Stimulated activated CD8-positive, alpha-beta memory T cell treated with anti-CD3 and anti-CD28 coated beads, Interleukin-7, amount 100 ng/mL, for 48 hours (primary cell): ENCODE measurements around the gene MYCN.
"Not testable (repeated sequence)": the region's sequence is repeated elsewhere in the genome, so short reads cannot be mapped to it uniquely, and the experiment has no call there.

ENCODE experiments used
- DNase-seq, 2 donors: peaks; one replicate each; pipeline ENCODE4 v3.0.0-alpha.2; 2020; ENCODE audit warnings: low read depth in 1 of 2; ENCODE audit errors: extremely low read depth in 1 of 2

Gene MYCN

DNA sequence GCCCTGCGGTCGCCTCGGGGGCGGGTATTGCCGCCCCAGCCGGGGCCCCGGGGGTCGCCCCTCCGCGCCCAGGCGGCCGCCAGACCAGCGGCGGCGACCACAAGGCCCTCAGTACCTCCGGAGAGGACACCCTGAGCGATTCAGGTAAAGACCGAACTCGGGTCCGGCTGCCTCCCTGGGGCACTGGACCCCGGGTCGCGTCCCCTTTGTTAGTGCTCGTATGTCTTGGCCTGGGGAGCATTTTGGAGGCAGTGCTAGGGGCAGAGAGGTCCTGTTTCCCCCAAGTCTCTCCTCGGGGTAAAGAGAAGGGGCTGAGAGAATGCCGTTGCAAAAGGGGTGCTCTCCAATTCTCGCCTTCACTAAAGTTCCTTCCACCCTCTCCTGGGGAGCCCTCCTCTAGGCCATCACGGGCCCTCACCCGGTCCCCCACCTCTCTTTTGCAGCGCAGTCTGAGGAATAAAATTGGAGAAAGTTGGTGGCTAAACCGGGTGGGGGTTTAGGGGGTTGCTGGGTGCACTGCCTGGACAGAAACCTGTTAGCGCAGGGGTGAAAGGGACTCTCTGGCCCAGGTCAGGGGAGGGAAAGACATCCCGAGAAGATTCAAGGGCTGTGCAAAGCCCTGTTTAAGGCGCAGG is 2.5 kb downstream of the MYCN start:
- no peak for DNase-seq

DNA sequence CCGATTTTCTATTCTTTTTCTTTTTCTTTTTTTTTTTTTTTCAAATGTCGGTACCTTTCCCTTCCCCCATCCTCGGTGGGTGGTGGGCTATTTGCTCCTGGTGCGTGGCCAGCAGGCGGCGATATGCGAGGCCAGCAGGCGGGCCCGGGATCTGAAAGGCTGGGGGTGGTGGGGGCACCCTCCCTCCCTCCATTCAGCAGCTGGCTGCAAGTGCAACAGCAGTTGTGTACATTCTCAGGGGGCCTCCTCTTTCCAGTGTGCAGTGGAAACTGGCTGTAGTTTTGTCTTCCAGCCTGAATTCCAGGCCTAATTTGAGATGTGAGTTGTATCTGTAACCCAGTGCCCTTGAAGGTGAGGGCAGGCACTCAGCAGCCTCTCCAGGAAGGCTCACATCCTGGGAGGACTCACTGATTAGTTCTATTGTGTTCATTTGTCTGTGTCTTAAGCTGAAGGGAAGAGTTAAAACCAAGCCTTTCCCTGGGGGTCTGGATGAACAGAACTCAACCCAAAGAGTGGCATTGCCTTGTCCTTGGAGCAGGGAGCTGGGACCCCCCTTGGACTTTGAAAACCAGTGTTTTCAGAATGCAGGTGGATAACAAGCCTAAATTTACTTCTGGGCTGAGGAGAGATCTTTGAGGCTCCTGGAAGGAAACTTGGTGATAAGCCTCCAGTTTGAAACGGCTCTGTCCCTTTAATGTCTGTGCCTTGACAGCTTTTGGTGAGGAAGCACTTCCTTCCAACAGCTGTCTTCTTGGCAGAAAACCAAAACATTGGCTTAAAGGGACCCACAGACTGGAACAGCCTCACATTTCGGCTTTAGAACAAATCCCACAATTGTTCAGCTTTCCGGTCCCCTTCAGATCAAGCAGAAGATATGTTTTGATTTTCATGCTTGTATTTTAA is 3.3 kb downstream of the MYCN start:
- DNase-seq: no peak

DNA sequence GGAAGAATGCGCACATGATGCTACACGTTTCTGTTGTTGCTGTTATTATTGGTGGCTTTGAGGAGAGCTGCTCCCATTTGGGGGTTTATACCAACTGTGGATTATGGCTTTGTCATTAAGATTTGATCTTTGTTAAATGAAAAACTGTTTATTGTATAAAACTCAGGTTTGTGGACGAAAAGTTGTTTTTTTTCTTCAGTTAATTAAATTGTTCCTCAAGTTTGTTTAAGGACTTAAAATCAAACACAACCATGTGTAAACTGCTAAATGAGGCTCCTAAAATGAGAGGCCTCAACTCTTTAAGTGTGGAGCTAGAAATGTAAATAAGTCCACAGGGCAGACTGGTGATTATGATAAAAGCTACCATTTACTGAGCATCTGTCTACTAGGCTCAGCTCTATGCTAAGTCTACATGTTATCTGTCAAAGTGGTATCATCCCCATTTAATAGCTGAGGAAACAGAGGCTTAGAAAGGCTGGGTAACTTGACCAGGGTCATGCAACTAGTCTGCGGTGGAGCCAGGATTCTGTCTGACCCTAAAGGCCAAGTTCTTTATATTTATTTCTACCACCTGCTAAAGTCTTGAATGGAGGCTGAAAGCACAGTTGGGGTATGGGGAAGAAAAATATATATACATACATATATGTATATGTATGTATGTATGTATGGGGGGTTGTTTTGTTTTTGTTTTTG is 4.1 kb downstream of the MYCN start:
- no peak for DNase-seq

DNA sequence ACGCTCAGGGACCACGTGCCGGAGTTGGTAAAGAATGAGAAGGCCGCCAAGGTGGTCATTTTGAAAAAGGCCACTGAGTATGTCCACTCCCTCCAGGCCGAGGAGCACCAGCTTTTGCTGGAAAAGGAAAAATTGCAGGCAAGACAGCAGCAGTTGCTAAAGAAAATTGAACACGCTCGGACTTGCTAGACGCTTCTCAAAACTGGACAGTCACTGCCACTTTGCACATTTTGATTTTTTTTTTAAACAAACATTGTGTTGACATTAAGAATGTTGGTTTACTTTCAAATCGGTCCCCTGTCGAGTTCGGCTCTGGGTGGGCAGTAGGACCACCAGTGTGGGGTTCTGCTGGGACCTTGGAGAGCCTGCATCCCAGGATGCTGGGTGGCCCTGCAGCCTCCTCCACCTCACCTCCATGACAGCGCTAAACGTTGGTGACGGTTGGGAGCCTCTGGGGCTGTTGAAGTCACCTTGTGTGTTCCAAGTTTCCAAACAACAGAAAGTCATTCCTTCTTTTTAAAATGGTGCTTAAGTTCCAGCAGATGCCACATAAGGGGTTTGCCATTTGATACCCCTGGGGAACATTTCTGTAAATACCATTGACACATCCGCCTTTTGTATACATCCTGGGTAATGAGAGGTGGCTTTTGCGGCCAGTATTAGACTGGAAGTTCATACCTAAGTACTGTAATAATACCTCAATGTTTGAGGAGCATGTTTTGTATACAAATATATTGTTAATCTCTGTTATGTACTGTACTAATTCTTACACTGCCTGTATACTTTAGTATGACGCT is 5.8 kb downstream of the MYCN start:
- DNase-seq: no peak

DNA sequence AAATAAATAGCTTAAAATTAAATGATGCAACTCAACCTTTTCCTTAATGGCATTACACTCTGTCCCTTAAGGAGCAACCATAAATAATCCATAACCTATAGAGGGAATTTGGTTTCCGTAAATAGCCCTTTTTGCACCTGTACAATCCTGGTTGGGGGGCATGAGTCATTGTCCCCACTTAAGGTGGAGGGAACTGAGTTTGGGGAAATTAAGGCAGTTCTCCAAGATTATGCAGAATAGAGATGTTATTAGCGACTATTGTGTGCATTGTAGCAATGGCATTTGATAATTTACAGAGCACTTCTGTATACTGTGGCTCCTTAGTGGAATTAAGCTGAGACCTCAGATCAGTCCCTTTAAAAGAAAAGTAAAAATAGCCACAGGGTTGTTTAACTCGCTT is 6.6 kb downstream of the MYCN start:
- DNase-seq: no peak

DNA sequence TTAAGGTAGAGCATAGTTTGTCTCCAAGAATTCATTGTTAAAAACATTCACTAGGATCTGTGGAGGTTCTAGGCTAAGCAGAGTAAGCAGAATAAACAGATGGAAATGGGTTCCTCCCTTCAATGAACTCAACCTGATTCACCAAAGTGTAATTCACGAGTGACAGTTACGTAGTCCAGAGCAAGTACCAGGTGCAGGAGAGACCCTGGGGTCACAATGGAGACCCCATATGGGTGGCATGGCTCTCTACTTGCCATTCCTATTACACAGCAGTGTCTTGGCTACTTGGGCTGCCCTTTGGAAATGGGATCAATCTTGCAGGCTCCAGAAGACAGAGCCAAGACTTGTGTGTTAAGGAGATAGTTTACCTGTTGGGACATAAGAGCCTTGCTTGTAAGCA is 7.1 kb downstream of the MYCN start:
- DNase-seq: no peak

DNA sequence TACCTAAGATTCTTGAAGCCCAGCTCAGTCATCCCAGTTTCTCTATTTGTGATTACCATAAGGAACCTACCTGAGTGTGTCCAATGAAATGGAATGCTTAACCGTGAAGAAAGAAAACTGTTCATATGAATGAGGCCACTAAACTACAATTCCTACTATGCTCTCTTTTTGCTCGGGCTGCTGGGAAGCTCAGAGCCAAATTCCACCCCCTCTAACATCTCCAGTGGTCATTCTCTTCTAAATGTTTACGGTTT is 8.3 kb downstream of the MYCN start:
- no peak for DNase-seq

DNA sequence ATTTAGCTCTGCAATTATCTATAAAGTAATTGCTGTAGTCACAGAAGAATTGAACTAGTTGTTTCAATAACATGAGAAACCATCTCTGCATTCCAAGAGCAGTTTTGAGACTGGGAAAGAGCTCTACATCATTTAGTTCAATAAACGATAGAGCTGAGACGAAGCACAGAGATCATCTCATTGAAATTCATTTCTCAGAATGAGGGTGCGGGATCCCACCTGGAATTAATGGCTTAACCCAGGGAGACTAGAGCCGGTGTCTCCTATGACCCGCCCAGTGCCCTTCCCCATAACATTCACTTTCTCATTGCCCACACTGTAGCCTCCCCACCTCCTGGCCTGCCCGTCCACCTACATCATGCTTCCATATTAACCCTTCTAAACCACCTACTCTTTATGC is 8.8 kb downstream of the MYCN start:
- no peak for DNase-seq

DNA sequence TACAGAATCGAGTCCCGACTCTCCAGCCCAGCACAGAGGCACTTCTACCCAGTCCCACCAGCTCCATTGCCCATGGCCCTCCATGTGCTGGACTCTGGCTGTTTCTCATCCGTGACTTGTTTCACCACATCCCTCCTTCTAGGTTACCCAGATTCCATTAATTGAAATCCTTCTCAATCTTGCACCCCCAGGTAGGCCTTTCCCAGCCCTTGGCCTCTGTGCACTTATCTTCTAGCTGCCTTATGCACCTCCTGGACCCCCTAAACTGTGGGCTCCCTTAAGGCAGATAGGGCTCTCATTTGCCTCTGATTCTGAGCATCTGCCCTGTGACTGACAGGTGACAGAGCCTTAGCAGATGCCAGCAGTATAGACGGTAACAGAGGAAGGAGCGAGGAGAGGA is 9.2 kb downstream of the MYCN start:
- no peak for DNase-seq

DNA sequence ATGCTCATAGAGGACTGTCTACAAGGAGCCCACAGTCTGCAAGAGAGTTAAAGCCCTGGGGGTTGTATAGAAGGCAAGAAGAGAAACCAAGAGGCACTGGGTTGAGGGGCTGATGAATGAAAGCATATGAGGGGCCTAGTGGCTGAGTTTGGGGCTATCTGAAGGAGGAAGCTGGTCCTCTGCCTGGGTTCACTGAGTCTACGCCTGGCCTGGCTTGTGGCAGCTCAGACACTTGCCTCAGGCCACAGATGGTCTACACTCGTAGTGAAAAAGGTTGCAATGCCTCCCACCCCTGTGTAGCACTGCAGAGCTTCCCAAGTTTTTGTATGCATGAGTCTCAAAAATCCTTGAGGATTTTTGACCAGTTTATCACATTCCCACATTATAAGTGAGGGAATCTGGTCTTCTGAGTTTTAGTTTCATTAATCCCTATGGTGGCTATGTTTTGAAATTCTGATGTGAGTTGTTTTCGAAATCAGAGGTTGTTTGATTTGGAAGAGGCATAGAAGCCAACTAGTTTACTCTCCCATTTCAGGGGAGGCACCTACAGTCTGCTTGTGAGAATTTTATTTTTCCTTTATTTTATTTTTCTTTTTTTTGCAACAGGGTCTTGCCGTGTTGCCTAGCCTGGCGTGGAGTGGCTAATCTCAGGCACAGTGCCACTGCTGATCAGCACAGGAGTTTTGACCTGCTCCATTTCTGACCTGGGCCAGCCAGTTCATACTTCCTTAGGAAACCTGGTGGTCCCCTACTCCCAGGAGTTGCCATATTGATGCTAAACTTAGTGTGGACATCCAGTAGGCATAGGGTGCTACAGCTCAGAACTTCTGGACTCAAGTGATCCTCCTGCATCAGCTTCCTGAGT is 10.0 kb downstream of the MYCN start:
- no peak for DNase-seq

DNA sequence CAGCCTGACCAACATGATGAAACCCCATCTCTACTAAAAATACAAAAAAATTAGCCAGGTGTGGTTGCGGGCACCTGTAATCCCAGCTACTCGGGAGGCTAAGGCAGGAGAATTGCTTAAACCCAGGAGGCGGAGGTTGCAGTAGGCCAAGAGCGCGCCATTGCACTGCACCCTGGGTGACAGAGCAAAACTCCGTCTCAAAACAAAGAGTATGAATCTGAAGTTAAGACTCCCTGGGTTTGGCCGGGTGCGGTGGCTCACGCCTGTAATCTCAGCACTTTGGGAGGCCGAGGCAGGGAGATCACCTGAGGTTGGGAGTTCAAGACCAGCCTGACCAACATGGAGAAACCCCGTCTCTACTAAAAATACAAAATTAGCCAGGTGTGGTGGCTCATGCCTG is 11.6 kb downstream of the MYCN start:
- not testable (repeated sequence) for DNase-seq

DNA sequence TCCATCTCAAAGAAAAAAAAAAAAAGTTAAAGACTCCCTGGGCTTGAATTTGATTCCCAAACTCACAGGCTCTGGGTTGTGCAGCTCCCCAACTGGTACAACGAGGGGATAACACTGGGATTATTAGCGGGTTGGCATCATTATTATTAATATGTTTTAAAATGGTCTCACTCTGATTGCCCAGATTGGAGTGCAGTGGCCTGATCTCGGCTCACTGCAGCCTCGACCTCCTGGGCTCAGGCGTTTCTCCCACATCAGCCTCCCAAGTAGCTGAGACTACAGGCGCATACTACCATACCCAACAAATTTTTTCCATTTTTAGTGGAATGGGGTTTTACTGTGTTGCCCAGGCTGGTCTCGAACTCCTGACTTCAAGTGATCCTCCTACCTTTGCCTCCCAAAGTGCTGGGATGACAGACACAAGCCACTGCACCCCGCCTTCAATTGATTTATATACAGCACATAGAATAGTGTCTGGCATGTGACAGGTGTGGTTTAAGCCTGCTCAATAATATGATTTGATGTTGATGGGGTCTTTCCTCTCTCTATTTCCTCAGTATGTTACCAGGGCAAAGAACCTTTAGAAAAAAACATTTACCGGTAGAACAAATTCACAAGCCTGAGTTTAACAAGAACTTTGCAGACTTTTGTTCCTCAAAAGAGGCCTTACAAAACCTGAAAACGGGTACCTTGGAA is 12.2 kb downstream of the MYCN start:
- DNase-seq: no peak

DNA sequence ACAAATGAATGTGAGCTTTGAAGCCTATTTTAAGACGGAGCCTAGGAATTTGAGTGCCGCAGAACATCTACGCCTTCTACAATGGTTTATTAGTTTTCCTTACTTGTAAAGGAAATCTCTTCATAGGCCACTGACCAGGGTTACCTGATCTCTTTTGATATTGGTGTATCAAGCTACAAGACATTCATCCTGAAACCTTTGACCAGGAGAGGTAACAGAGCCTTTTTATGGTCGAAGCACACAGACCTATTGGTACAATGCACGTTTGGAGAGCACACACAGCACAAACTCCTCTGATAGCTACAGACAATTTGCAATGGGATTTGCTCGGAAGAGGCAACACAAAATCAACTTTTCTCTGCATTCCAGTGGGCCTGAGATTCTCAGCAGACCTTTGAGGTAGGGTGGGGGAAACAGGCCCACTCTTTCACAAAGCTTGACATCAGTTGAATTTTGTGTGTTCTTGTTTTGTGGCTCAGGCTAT is 12.8 kb downstream of the MYCN start:
- DNase-seq: no peak

DNA sequence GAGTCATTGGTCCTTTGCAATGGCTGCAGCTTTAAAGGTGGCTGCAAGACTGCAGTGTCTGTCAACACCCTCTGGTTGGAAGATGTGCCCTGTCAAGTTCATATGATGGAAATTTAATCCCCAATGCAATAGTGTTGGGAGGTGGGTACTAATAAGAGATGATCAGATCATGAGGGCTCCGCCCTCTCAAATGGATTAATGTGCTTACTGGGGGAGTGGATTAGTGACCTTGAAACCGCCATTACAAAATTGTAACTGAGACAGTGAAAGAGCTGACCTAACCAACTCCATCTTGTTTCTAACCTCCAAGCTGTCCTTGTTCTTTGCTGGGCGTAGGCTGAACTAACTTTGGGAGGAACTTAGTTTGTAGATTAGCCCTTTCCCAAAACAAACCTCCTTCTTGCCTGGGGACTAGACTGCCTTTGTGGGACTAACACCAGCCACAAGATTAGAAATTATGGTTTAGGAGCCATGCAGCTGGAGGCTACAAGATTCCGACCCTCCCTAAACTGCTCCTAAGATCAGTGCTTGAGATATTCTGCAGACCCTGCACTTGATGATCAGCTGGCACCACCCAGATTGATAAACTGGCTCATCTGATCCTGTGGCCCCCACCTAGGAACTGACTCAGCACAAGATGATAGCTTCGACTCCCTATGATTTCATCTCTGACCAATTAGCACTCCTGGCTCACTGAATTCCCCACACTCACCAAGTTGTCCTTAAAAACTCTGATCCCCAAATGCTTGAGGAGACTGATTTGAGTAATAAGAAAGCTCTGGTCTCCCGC is 13.7 kb downstream of the MYCN start:
- DNase-seq: no peak

DNA sequence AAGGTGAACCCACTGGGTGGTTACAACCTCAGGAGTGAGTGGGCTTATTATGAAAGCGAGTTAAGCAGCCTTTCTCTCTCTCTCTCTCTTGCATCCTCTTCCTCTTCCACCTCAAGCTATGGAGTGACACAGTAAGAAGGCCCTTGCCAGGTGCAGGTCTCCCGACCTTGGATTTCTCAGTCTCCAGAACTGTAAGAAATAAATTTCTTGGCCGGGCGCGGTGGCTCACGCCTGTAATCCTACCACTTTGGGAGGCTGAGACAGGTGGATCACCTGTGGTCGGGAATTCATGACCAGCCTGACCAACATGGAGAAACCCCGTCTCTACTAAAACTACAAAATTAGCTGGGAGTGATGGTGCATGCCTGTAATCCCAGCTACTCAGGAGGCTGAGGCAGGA is 14.4 kb downstream of the MYCN start:
- no peak for DNase-seq

DNA sequence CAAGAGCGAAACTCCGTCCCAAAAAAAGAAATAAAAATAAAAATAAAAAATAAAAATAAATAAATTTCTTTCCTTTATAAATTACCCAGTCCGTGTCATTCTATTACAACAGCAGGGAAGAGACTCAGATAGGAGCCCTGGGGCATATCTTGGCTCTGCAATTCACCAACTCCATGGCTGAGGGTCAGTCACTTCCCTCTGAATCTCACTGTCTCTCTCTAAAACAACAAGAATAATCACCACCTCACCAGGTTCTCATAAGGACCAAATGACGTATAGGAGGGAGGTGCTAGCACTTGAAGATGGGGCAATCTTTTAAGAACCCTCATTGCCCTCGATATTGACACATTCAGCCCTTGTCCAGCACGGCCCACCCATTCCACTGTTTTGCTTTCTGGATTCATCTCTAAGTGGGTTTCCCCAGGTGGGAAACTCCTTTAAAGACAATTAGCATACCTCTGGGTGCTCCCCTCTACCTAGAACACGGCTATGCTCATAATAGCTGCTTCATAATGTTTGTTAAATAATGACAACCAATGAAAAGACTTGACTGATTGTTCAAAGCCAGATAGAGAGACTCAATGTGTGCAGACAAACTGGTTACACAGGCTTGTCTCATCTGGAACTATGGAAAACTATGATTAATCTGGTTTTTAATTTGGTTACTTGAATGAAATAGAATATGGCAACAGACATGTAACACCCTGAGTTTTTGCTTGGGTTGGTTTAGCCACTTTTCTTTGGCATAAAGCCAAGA is 15.1 kb downstream of the MYCN start:
- DNase-seq: no peak

DNA sequence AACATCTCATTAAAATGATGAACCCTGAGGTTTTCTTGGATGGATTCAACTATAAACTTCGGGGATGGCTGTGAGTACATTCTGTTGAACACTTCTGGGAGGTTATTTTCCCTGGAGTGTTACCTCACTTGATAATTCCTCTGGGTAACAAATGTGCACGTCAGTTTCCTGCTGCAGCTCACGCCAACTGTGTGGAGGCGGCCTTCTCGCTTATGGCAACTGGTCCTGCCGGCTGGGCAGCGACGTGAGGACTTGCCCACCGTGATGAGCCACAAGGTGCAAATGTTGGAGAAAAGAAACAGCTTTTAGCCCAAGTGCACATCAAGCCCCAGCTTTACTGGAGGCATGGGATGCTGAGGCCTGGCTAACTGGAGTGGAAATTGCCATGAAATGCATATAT is 15.9 kb downstream of the MYCN start:
- no peak for DNase-seq
